Psoas muscle (tissue), 8 donors: Measurements from ENCODE around the gene EDN2. TPM values are rescaled to one million over a fixed set of nuclear protein-coding genes. Genes with fewer than 3 reads are reported as not detected.
A peak's percentile ranks its signal among the peaks of the same experiment; 100 is the strongest.

Experiments
- ATAC-seq, 4 donors: fragments of 200-7000 bp; cut with Tn5 transposase; one replicate each; pipeline ENCODE4 v1.9.1; 2020; ENCODE audit warnings: moderate library complexity in 3 of 4, mild to moderate bottlenecking in 2 of 4
- DNase-seq, 2 donors: peaks; one replicate each; pipeline ENCODE4 v3.0.0-alpha.2; 2020
- H3K27ac ChIP-seq: fragments of 200-600 bp; one replicate; pipeline ENCODE4 v1.8.0; 2022
- H3K27me3 ChIP-seq, 3 donors: fragments of 200-600 bp in 1 of 3; one replicate each; pipeline versions ENCODE4 v1.6.1 to v1.8.0; 2013 to 2022; ENCODE audit warnings: low read length in 2 of 3, mild to moderate bottlenecking in 2 of 3, moderate library complexity in 1 of 3; ENCODE audit not compliant: insufficient read depth in 3 of 3
- H3K36me3 ChIP-seq, 2 donors: fragments of 200-600 bp in 1 of 2; one replicate each; pipeline versions ENCODE4 v1.6.1 to v1.8.0; 2013 to 2022; ENCODE audit warnings: low read depth in 1 of 2, mild to moderate bottlenecking in 1 of 2, moderate library complexity in 1 of 2; ENCODE audit not compliant: insufficient read depth in 1 of 2
- H3K4me1 ChIP-seq: fragments of 200-600 bp; one replicate; pipeline ENCODE4 v1.8.0; 2022
- H3K4me3 ChIP-seq: fragments of 200-600 bp; one replicate; pipeline ENCODE4 v1.8.0; 2022; ENCODE audit warnings: mild to moderate bottlenecking
- H3K9me3 ChIP-seq: fragments of 200-600 bp; one replicate; pipeline ENCODE4 v1.8.0; 2022
- WGBS, 3 donors: extraction: QIAGEN DNeasy Blood & Tissue Kit; methylation state at CpG; one replicate each; pipeline versions ENCODE4 v1.1.6 to v1.1.7; 2013; 5-methylcytosine and 5-hydroxymethylcytosine counted together
- intact Hi-C, 2 donors: fragments of 100-400 bp; cut with DNase I; formaldehyde crosslinking; loops; one replicate each; pipeline versions ENCODE4 v1.11.0 to v1.14.2; 2022
- polyA plus RNA-seq, 3 donors: library from polyadenylated mRNA; stranded (reverse); fragments of 200-250 nt; gene quantifications; one replicate each; pipeline ENCODE4 v1.2.3, GENCODE V29; 2013
- total RNA-seq, 4 donors: library from RNA; stranded (reverse); fragmentation: NEBNext Ultra II Directional in 2 of 4; extraction: Animal tissue kit (Norgen Biotek cat#: 25700) in 2 of 4; gene quantifications; one replicate each; pipeline versions ENCODE4 v1.2.1 to v1.2.4, GENCODE V29; 2021 to 2023
- TF ChIP-seq, protein P1 (sequence below): fragments of 200-600 bp; IDR thresholded peaks from one replicate; pipeline ENCODE4 v1.8.0; 2022; ENCODE audit warnings: antibody characterized with exemption
- donor health status: healthy with polysubstance abuse.
- donor health status: DM: no; HTN: no; CAD: no; lungs with moderate emphysema.
- donor health status: Bipolar disorder and iron deficiency.
- donor health status: healthy.
- donor health status: DM: yes; HTN: yes; CAD: no.
- donor health status: DM: no; HTN: no; CAD: no.
- donor health status: DM: no; HTN: no; CAD: no.
- donor health status: DM: yes; HTN: yes; CAD: no.

EDN2 gene
- total and polyA plus RNA-seq, 7 donors = 0.03 to 0.10 TPM; not detected in 5

DNA sequence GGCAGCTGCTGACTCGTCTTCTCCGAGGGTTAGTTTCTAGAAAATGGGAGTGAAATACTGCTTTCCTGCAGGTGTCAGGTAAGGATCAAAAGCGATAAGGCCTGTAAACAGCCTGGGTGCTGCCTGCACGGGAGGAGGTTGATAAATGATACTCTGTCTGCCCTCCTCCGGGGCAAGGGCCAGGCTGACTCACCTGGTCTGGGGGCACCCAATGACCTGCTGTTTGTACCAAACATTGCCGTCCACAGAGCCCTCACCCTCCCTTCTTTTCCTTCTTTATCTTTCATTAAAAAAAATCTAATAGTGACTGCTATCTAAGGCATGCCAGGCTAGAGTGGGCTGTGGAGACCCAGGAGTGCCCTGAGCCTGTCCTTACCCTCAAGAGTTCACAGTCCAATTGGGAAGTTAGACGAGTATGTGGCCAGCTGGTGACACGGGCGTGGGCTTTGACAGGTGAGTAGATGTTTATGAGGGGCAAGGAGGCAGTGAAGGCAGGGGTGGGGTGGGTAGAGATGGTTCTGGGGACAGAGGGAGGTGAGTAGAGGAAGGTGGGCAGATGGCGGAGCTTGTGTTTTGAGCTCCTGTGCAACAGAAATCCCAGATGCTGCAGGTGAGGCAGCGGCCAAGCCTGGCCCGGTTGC is 16.2 kb downstream of the EDN2 start:
- no peaks in the 10 kb centered on the region for H3K9me3 ChIP-seq
- 86 to 88% (median 87%) methylated on average over 12 of the region's 12 CpGs for WGBS, 3 donors

DNA sequence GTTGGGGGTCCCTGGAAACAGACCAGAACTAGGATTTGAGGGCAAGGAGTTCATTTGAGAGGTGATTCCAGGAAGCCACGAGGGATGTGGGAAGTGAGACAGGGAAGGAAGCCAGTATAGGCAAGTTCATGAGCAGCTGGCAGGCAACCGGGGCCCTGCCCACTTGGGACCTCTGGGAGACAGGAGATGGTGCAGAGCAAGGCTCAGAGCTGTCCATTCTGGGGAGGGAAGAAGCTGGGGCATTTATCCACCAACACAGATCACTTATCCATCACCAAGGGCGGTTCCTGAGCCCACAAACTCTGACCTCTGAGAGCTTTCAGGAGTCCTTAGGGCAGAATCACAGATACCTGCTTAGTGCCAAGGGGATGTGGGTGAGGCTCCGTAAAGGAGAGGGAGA is 16.8 kb downstream of the EDN2 start:
- TF ChIP-seq, protein P1, sequence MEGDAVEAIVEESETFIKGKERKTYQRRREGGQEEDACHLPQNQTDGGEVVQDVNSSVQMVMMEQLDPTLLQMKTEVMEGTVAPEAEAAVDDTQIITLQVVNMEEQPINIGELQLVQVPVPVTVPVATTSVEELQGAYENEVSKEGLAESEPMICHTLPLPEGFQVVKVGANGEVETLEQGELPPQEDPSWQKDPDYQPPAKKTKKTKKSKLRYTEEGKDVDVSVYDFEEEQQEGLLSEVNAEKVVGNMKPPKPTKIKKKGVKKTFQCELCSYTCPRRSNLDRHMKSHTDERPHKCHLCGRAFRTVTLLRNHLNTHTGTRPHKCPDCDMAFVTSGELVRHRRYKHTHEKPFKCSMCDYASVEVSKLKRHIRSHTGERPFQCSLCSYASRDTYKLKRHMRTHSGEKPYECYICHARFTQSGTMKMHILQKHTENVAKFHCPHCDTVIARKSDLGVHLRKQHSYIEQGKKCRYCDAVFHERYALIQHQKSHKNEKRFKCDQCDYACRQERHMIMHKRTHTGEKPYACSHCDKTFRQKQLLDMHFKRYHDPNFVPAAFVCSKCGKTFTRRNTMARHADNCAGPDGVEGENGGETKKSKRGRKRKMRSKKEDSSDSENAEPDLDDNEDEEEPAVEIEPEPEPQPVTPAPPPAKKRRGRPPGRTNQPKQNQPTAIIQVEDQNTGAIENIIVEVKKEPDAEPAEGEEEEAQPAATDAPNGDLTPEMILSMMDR = no peak
- H3K9me3 ChIP-seq = no peaks in the 10 kb centered on the region
- H3K4me3 ChIP-seq = no peak overlapping the region
- no peak for DNase-seq
- H3K27me3 ChIP-seq = no peaks in the 10 kb centered on the region
- intact Hi-C loops = no loop called here
- ATAC-seq = no peak
- H3K27ac ChIP-seq = no peak overlapping the region
- H3K36me3 ChIP-seq = no peaks in the 10 kb centered on the region
- no peaks in the 10 kb centered on the region for H3K4me1 ChIP-seq
- WGBS, 3 donors = 46 to 58% (median 51%) methylated on average over 4 of the region's 4 CpGs

More for the DNA sequence above, 16.2 kb downstream of the EDN2 start:
- Histone ChIP-seq H3K4me3 (no peak overlapping the region), H3K36me3 (no peaks in the 10 kb centered on the region), H3K27ac (no peak overlapping the region), H3K4me1 (no peaks in the 10 kb centered on the region), H3K27me3 (no peaks in the 10 kb centered on the region)
- ATAC-seq = no peak
- DNase-seq = no peak
- TF ChIP-seq, protein P1 = no peak
- intact Hi-C loops = no loop called here

DNA sequence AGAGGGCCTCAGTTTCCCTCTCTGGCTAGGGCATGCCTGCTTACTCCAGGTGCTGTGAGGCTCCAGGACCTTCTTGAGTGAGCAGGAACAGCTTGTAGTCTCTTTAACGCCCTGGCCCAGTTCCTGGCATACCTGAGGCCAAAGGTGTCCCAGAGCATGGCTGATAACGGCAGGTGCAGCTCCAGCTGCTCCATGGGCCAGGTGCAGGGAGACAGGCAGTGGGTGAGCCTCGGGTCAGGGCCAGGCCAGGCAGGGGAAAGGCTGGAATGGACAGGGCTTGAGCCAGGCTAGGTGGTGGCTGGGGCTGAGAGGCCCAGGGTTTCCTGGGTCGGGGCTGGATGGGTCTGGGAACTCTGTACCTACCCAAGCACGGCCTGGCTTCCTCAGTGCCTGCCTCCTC is 18.3 kb downstream of the EDN2 start:
- Histone ChIP-seq H3K27ac (no peak overlapping the region), H3K9me3 (no peaks in the 10 kb centered on the region), H3K36me3 (no peaks in the 10 kb centered on the region), H3K4me1 (no peaks in the 10 kb centered on the region), H3K4me3 (no peak overlapping the region), H3K27me3 (no peaks in the 10 kb centered on the region)
- DNase-seq (no peak), ATAC-seq (no peak)
- WGBS, 3 donors = 86 to 90% (median 88%) methylated on average over 5 of the region's 5 CpGs
- intact Hi-C loops = no loop called here
- TF ChIP-seq, protein P1 = no peak

DNA sequence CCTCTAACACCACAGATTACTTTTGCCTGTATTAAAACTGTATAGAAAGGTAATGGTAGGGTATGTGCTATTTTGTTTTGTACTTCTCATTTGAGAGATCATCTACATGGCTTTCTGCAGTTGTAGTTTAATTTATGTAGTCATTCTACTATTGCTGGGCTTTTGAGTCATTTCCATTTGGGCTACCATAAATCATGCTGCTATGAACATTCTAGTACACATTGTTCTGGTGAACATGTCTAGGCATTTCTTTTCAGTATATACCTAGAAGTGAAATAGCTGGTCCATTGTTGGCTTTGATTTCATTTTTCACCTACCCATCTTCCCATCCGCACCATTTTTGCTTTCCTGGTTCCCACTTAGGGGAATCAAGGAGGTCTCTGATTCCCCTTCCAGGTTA is 18.7 kb downstream of the EDN2 start:
- ATAC-seq (peak in 2 of 4 donors; percentile 54 to 59), DNase-seq (no peak)
- Histone ChIP-seq H3K4me1 (no peaks in the 10 kb centered on the region), H3K27me3 (no peaks in the 10 kb centered on the region), H3K4me3 (no peak overlapping the region), H3K36me3 (no peaks in the 10 kb centered on the region), H3K27ac (no peak overlapping the region), H3K9me3 (no peaks in the 10 kb centered on the region)
- TF ChIP-seq, protein P1 = no peak
- WGBS, 3 donors = 96 to 100% (median 98%) methylated on average over 1 of the region's 1 CpG
- intact Hi-C loops = no loop called here

DNA sequence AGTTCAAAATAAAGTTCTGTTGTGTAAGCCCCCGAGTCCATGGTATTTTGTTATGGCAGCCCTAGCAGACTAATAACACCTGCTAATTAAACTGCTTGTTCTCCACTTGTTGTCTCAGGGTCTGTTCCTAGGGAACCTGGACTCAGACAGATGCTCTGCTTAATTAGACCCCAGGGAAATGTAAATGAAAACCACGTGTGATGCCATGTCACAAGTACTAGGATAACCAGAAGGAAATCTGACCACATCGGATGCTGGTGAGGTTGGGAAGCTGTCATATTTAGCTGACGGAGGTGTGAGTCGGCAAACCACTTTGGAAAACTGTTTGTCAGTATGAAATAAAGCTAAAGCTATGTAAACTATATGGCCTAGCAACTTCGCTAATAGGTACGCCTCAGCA is 19.6 kb downstream of the EDN2 start:
- 82 to 88% (median 86%) methylated on average over 7 of the region's 7 CpGs for WGBS, 3 donors
- no peak for DNase-seq

More for the DNA sequence above, 19.6 kb downstream of the EDN2 start:
- no peak for ATAC-seq
- H3K4me3 ChIP-seq = no peak overlapping the region
- no peaks in the 10 kb centered on the region for H3K9me3 ChIP-seq
- intact Hi-C loops = no loop called here
- H3K27ac ChIP-seq = no peak overlapping the region
- H3K4me1 ChIP-seq = no peaks in the 10 kb centered on the region
- TF ChIP-seq, protein P1 = no peak
- no peaks in the 10 kb centered on the region for H3K36me3 ChIP-seq
- H3K27me3 ChIP-seq = no peaks in the 10 kb centered on the region
